ENCODE results near the gene TP53BP1.

GRCh38 chr15:43433165-43433564 lies 59.8 kb downstream of the TP53BP1 start:
- TF ChIP-seq CTCF (IDR thresholded peaks at IDR 0.05) (no peak), POLR2AphosphoS5 (IDR thresholded peaks at IDR 0.05) (no peak), POLR2A (IDR thresholded peaks at IDR 0.05) (no peak)
